Measurements from ENCODE around the gene CRACR2B. TPM values are rescaled to one million over a fixed set of nuclear protein-coding genes. Genes with fewer than 3 reads are reported as not detected.
A peak's percentile ranks its signal among the peaks of the same experiment; 100 is the strongest.

The CRACR2B gene
- polyA plus RNA-seq, 3 donors = 36.7 to 174 (median 50.7) TPM

GRCh38 chr11:832529-833113 is 4.9 kb downstream of the CRACR2B start, which contains the start of gene CD151:
Gene CD151 (plus strand): TSS chr11:832952. CDS start chr11:836070, 3,118 bp downstream.
- WGBS, 3 donors = 2 to 3% (median 2%) methylated on average over 25 to 63 of the region's 67 CpGs
- peak within 1 kb of the TSS; percentile 60 for H3K27ac ChIP-seq (ENCODE audit: low read depth, low read length)

- peak overlapping the region; percentile 60 for H3K27ac ChIP-seq (ENCODE audit: low read depth, low read length)
- WGBS, 3 donors = 0 to 2% (median 1%) methylated on average over 12 to 54 of the region's 55 CpGs
Observed at GRCh38 chr11:833114-833791, 5.5 kb downstream of the CRACR2B start.

DNA sequence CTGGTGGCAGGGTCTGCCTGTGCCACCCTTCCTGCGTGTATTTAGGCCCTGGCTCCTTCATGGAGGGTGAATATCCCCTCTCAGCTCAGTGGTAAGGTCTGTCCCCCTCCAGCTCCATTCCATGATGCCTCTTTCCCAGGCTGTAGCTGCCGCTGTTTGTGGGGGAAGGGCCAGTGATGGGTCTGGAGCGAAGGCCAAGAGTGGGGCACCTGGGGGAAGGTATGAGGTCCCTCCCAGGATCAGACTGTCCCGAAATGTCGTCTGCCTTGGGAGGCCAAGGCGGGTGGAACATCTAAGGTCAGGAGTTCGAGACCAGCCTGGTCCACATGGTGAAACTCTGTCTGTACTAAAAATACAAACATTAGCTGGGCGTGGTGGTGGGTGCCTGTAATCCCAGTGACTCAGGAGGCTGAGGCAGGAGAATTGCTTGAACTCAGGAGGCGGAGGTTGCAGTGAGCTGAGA is 6.2 kb downstream of the CRACR2B start:
- WGBS, 3 donors = 26 to 44% (median 40%) methylated on average over 9 of the region's 9 CpGs
- H3K27ac ChIP-seq (ENCODE audit: low read depth, low read length) = peak overlapping the region; percentile 60

- H3K27ac ChIP-seq (ENCODE audit: low read depth, low read length) = peak overlapping the region; percentile 86
- WGBS, 3 donors = 25 to 30% (median 27%) methylated on average over 30 to 31 of the region's 31 CpGs
Observed at GRCh38 chr11:834371-835316, 6.9 kb downstream of the CRACR2B start.

DNA sequence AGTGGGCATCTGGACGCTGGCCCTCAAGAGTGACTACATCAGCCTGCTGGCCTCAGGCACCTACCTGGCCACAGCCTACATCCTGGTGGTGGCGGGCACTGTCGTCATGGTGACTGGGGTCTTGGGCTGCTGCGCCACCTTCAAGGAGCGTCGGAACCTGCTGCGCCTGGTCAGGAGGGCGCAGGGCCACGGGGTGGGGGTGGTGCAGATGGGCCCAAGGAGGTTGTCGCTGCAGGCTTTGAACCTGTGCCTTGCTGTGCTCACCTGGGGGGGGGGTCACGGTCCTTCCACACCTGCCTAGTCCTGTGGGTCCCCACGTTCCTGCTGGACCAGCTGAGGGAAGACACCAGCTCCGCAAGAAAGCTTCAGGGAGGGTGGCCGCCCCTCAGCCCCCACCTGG is 8.6 kb downstream of the CRACR2B start:
- 85 to 92% (median 90%) methylated on average over 14 of the region's 14 CpGs for WGBS, 3 donors
- no peak overlapping the region for H3K27ac ChIP-seq (ENCODE audit: low read depth, low read length)

GRCh38 chr11:836700-837099 is 9.0 kb downstream of the CRACR2B start:
- no peak overlapping the region for H3K27ac ChIP-seq (ENCODE audit: low read depth, low read length)
- WGBS, 3 donors = 80 to 90% (median 87%) methylated on average over 9 of the region's 9 CpGs

- 81 to 84% (median 83%) methylated on average over 21 to 22 of the region's 22 CpGs for WGBS, 3 donors
- H3K27ac ChIP-seq (ENCODE audit: low read depth, low read length) = no peak overlapping the region
Observed at GRCh38 chr11:837189-837989, 9.7 kb downstream of the CRACR2B start.

DNA sequence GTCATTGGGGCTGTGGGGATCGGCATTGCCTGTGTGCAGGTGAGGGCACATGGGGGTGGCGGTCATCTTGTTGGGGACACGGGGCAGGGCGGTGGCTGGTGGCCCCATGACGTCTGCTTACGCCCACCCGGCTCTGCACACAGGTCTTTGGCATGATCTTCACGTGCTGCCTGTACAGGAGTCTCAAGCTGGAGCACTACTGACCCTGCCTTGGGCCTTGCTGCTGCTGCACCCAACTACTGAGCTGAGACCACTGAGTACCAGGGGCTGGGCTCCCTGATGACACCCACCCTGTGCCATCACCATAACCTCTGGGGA is 10.2 kb downstream of the CRACR2B start:
- no peak overlapping the region for H3K27ac ChIP-seq (ENCODE audit: low read depth, low read length)
- 66 to 74% (median 73%) methylated on average over 8 of the region's 8 CpGs for WGBS, 3 donors

GRCh38 chr11:838441-839279 is 10.9 kb downstream of the CRACR2B start:
- no peak overlapping the region for H3K27ac ChIP-seq (ENCODE audit: low read depth, low read length)

GRCh38 chr11:839280-839623 is 11.5 kb downstream of the CRACR2B start:
- H3K27ac ChIP-seq (ENCODE audit: low read depth, low read length) = no peak overlapping the region
- WGBS, 3 donors = 90 to 96% (median 94%) methylated on average over 5 of the region's 5 CpGs

More at GRCh38 chr11:838441-839279, 10.9 kb downstream of the CRACR2B start:
- 29 to 60% (median 55%) methylated on average over 17 of the region's 17 CpGs for WGBS, 3 donors

GRCh38 chr11:839875-840617 is 12.3 kb downstream of the CRACR2B start:
- no peak overlapping the region for H3K27ac ChIP-seq (ENCODE audit: low read depth, low read length)
- WGBS, 3 donors = 56 to 83% (median 81%) methylated on average over 22 to 25 of the region's 25 CpGs

DNA sequence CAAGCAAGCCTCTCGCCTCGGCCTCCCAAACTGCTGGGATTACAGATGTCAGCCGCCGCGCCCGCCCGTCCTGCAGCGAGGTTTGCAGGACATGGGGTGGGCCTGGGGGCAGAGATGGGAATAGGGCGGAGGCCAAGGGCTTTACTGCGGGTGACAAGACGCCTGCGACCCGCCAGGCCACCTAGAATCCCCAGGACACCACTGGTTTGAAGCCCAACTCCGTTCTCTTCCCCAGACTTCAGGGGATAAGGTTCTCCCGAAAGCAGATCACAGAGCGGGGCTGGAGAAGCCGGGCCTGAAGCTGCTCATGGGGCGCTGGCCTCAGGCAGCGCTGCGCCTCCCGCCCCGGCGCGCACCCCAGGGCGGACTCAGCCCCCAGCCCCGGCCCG is 14.3 kb downstream of the CRACR2B start:
- 0% methylated on average over 18 to 27 of the region's 27 CpGs for WGBS, 3 donors

DNA sequence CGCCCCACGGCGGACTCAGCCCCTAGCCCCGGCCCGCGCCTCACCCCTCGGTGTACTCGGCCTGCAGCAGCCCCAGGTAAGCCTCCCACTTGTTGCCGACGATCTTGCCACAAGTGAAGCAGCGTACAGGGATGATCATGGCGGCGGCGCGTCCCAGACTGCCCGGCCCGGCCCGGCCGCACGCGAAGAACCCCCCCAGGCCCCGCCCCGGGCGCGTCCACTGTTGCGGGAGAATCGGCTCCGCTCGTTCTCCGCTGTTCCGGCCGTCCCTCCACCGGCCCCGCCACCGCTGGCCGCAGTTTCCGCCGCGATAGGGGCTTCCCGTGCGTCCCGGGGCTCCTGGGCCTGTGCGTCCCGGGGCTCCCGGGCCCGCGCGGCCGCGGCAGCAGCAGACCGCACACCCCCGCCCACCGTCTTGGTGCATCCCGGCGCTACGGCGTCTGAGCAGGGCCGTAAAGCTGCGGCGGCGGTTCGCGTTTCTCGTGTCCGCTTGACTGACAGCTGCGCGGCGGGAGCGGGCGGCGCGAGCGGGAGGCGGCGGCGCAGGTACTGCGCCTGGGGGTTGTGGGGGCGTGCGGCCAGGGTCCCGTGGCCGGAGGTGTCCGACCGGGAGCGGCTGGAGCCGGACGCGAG is 14.8 kb downstream of the CRACR2B start, which contains the start of the genes POLR2L and TSPAN4:
Gene POLR2L, minus strand, starts transcription at position 160 of the 633 bp plus-strand sequence. Its CDS starts 21 bp downstream, at position 139.
Gene TSPAN4, plus strand, starts transcription at position 483 of the 633 bp plus-strand sequence. CDS start 7,453 bp downstream, outside the sequence.
- H3K27ac ChIP-seq (ENCODE audit: low read depth, low read length) = peak within 1 kb of the TSS; percentile 87
- WGBS, 3 donors = 0 to 1% (median 0%) methylated on average over 77 to 87 of the region's 87 CpGs

More for the DNA sequence above, 14.3 kb downstream of the CRACR2B start:
- no peak overlapping the region for H3K27ac ChIP-seq (ENCODE audit: low read depth, low read length)

- H3K27ac ChIP-seq (ENCODE audit: low read depth, low read length) = peak overlapping the region; percentile 78
- WGBS, 3 donors = 0 to 1% (median 1%) methylated on average over 35 to 53 of the region's 53 CpGs
Observed at GRCh38 chr11:843086-843734, 15.5 kb downstream of the CRACR2B start.

DNA sequence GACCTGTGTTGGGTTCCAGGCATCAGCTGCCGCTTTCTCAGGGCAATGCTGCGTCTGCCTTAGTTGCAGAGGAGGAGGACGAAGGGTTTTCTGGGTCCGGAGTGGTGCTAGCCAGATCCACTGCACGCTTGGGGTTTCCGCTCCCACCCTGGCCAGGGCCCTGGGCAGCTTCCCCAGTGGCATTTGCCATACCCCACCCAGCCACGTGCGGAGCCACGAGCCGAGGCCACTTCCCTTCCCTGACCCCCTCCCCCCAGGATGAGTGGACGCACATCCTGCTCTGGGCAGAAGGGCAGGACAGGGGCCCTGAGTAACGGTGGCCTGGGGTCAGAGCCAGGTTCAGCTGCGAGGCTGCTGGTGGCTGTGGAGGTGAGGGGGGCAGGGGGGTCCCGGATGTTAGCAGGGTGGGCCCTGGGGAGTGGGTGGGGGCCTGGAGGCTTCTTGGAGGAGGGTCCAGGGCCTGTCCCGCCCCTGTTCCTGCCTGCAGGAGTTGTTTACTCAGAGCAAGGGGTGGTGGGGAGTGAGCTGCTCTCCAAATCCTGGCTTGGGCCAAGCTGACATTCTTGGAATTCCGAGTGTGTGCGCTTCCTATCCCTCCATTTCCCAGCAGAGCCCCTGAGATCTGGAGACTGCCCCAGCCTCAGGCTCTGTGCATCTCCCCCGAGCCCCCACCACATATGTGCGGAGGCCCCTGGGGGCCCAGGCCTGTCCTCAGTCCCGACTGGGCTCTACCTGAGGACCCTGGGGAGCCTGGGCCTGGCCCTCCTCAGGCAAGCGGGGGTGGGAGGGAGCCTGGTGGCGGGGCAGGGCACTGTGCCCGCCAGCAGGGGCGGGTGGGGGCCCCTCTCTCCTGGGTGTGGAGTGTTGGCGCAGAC is 16.3 kb downstream of the CRACR2B start:
- peak overlapping the region; percentile 78 for H3K27ac ChIP-seq (ENCODE audit: low read depth, low read length)
- WGBS, 3 donors = 3 to 7% (median 5%) methylated on average over 22 to 25 of the region's 25 CpGs
